HG03469 (cell line): Measurements from ENCODE around the gene TMEM238.

Experiments used
- ATAC-seq: cut with Tn5 transposase; IDR thresholded peaks from one replicate; pipeline ENCODE4 v1.9.1; 2021; ENCODE audit warnings: mild to moderate bottlenecking, moderate library complexity, moderate number of reproducible peaks; ENCODE audit not compliant: unreplicated experiment

Gene TMEM238

DNA sequence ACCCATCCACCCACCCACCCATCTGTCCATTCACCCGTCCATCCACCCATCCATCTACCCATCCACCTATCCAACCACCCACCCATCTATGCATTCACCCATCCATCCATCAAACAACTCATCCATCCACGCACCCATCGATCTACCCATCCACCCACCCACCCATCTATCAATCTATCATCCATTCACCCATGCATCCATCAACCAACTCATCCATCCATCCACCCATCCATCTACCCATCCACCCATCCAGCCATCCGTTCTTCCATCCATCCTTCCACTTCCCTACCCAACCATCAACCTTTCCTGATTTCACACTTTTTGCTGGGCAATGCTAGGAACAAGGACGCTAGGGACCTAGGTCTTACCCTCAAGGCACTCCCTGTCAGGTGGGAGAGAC lies 2.1 kb downstream of the TMEM238 start:
- ATAC-seq, result no peak

- ATAC-seq, result no peak
Measured at GRCh38 chr19:55379174-55379573, 4.9 kb downstream of the TMEM238 start.

DNA sequence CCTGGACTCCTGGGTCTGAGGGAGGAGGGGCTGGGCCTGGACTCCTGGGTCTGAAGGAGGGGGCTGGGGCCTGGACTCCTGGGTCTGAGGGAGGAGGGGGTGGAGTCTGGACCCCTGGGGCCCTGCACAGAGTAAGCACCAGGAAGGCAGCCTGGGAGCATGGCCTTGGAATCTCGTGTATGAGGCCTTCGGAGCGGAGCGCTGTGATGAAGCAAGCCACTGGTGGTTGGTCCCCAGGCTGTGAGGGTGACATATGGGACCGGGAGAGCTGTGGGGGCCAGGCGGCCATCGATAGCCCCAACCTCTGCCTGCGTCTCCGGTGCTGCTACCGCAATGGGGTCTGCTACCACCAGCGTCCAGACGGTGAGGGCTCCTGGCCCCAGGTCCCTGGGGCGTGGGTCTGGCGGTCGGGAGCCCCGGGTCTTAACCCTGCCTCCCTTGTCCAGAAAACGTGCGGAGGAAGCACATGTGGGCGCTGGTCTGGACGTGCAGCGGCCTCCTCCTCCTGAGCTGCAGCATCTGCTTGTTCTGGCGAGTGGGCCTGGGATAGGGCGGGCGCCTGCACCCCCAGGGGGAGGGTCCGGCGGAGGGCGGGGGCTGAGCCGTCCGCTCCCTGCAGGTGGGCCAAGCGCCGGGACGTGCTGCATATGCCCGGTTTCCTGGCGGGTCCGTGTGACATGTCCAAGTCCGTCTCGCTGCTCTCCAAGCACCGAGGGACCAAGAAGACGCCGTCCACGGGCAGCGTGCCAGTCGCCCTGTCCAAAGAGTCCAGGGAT lies 6.5 kb downstream of the TMEM238 start:
- no peak for ATAC-seq

- ATAC-seq, result no peak
Measured at GRCh38 chr19:55376241-55376933, 7.7 kb downstream of the TMEM238 start, which contains the start of gene TMEM190. Gene TMEM190 (plus strand): TSS chr19:55376826. CDS start chr19:55376854, 28 bp downstream.

DNA sequence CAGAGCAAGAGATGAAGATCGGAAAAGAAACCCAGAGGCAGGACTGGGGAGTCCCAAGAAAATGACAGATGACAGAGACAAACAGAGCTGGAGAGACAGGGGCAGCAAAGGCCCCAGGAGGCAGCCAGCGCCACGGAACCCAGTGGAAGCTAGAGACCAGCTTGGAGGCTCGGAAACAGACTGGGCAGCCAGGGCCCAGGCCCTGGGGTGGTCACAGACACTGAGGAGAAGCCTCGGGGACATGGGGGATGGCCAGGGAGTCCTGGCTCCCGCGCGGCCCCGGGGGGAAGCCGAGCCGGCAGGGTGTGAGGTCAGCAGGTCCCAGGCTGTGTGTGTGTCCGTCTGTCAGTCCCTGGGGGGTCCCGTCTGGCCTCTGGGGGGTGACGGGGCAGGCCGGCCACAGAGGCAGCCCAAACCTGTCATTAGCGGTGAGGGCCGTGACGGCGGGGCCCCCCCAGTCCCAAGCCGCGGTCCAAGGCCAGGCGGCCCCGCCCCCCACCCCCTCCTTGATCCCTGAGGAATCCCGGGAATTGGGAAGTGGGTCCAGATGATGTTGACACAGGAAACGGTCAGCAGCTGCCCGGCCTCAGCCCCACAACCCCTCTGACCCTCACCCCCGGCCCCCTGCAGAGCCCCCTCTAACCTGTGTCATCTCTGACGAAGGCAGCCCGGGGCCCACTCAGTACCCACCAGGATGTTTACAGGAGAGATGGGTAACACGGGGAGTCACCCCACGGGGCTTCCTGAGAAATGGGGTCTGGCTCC lies 9.9 kb downstream of the TMEM238 start:
- ATAC-seq, result no peak

GRCh38 chr19:55373306-55373992 lies 10.6 kb downstream of the TMEM238 start:
- no peak for ATAC-seq

DNA sequence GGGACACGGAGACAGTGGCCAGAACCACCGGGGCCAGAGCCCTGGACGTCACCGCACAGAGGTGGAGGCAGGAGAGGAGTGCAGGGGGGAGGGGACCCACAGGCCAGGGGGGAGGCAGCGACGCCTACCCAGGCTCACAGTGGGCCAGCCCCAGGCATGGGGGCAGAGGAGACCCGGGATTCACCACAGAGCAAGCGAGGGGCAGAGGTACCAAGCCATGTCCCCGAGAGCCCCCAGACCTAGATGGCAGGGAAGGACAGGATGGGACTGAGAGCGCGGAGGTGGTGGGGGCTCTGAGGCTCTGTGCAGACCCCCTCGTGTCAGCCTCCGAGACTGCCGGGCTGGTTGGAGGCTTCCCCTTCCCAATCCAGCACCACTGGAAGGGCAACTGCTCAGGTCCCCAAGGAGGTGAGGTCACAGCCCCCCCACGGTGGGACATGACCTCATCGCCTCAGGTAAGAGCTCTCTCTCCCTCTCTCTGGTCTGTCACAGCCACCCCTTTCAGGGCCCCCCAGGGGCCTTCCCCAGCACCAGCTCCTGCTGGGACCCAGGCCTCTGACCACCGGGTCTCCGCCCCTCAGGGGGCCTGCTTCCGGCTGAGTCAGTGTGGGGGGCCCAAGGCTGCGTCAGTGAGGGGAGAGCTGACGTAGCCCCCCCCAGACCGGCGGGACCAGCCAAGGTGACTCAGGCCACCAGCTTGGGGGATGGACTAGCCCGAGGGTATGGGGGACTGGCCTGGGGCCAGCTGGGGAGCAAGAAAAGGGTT lies 11.6 kb downstream of the TMEM238 start:
- no peak for ATAC-seq

DNA sequence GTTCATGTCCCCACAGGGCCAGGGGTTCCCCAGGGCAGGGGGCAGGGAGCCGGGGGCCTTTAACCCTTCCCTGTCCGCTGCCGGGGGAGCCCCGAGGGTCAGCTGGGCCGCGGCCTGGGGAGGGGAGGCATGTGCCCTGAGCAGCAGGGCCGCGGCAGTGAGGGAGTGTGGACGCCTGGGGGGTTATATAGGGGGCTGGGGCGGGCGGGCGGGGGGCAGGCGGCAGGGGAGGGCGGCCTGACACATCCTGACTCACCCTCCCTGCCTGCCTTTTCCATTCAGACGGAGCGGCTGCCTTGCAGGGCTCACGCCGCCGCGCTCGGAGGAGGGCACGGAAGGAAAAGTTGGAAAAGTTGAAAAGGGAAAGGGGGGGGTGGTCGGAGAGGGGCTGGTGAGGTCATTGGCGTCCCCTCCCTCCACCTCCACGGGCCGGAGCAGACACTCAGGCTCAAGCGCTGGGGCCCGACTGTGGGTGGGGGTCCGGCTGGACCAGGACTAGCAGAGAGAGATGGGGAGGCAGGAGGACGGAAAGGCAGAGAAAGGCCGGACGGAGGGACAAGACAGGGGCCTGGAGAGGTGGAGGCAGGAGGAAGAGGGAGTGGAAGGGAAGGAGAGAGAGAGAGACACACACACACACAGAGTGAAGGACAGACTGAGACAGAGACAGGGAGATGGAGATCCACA lies 13.6 kb downstream of the TMEM238 start, which contains the start of gene IL11:
TSS of gene IL11 (minus strand) at position 159 of the 684 bp plus-strand sequence. CDS start at position 6, 153 bp downstream.
- ATAC-seq, result no peak

- ATAC-seq, result no peak
Measured at GRCh38 chr19:55369653-55370304, 14.3 kb downstream of the TMEM238 start.

GRCh38 chr19:55368701-55369563 lies 15.2 kb downstream of the TMEM238 start:
- no peak for ATAC-seq

DNA sequence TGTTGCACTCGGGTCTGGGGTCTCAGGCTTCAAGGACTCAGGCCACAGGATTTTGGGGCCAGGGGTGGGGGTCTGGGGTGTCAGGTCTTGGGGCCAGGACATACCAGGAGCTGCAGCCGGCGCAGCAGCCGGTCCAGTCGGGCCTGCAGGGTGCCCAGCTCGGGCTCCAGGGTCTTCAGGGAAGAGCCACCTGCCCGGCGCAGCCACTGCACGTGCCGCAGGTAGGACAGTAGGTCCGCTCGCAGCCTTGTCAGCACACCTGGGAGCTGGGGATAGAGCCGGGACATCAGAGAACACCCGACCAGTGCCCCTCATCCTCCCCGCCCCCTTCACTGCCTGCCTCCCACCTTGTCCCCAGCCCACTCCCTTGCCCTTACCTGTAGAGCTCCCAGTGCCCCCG lies 16.0 kb downstream of the TMEM238 start:
- ATAC-seq, result no peak

DNA sequence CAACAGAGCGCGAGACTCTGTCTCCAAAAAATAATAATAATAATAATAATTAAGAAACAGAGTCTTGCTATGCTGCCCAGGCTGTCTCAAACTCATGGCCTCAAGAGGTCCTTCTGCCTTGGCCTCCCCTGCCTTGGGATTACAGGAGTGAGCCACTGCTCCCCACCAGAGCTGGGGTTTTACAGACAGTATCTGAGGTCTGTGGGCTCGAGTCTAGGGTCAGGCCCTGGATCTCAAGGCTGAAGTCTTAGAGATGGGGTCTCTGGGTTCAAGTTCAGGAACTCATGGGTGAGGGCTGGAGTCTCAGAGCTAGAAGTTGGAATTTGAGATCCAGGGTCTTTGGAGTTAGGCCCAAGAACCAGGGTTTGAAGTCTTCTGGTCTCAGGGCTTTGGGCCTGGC lies 17.3 kb downstream of the TMEM238 start:
- ATAC-seq, result no peak

- ATAC-seq, result no peak
Measured at GRCh38 chr19:55365964-55366363, 18.1 kb downstream of the TMEM238 start.

DNA sequence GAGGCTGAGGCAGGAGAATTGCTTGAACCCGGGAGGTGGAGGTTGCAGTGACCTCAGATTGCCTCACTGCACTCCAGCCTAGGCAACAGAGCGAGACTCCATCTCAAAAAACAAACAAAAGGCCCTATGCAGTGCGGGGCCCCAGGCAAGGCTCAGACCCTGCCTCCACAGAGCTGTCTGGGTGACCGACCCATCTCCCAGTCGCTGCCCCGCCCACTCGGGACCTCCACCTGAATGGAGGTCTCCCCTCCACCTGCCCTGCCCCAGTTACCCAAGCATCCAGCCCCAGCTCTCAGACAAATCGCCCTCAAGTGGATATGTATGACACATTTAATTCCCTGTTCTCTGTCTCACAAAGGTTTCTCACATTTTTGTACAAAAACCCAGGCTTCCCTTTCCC lies 18.8 kb downstream of the TMEM238 start:
- no peak for ATAC-seq

DNA sequence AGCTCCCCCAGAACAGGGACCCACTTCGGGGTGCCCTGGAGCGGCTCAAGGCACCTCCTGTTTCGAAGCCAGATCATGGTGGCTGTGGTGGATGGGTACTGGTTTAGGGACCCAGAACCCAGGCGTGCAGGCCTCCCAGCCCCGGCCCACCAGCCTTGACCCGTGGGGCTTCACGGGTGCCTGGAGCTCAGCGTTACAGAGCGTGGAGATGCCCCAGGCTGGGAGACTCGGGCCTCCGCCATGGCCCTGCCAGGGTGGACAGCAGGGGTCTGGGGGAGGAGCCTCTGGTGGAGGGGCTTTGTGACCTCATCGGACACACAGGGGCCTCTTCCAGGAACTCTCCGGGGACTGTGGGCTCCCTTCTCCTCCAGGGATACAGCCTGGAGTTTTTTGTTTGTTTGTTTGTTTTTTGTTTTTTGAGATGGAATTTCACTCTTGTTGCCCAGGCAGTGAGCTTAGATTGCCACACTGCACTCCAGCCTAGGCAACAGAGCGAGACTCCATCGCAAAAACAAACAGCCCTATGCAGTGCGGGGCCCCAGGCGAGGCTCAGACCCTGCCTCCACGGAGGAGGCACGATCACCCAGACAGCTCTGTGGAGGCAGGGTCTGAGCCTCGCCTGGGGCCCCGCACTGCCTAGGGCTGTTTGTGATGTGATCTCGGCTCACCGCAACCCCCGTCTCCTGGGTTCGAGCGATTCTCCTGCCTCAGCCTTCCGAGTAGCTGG lies 20.9 kb downstream of the TMEM238 start, which contains the start of gene GARIN5B:
TSS of gene GARIN5B (minus strand) at position 271 of the 727 bp plus-strand sequence. CDS start at position 77, 194 bp downstream.
- no peak for ATAC-seq

DNA sequence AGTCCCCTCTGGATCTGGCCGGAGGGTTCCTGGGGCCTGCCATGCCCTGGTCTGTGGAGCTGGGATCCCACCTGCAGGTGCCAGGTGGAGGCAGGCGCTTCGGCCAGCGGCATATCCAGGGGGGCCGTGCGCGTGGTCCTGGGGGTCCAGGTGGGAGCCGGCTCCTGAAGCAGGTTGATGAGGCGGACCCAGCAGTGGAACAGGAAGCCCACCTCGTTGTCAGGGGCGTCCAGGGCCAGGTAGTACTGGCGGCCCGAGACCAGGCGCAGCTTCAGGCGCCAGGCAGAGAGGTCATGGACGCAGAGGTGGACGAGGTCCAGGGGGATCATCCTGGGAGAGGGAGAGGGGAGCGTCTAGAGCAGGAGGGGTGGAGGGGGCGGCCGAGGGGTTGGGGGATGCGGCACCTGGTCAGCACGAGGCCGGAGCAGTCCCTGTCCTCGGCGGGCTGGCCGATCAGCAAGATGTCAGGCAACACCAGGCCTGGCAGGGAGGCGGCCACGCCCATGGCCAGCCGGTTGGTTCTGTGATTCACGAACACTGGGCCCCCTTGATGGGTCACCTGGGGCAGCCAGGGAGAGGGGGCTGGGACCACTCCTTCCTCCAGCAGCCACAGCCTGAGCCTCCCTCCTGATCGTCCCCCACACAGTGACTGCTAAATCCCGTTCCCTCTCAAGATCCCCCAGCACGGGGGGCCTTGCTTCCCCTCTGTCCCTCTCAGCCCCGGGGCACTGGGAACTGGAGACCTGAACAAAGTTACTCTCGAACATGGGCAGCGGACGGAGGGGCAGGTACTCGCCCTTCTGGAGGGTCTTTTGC lies 21.7 kb downstream of the TMEM238 start:
- ATAC-seq, result no peak
